HG03439 (cell line): ENCODE results near the gene AJAP1.

ENCODE experiments used
- ATAC-seq: cut with Tn5 transposase; IDR thresholded peaks from one replicate; pipeline ENCODE4 v1.9.1; 2021; ENCODE audit warnings: mild to moderate bottlenecking, moderate library complexity; ENCODE audit not compliant: unreplicated experiment

AJAP1 gene

DNA sequence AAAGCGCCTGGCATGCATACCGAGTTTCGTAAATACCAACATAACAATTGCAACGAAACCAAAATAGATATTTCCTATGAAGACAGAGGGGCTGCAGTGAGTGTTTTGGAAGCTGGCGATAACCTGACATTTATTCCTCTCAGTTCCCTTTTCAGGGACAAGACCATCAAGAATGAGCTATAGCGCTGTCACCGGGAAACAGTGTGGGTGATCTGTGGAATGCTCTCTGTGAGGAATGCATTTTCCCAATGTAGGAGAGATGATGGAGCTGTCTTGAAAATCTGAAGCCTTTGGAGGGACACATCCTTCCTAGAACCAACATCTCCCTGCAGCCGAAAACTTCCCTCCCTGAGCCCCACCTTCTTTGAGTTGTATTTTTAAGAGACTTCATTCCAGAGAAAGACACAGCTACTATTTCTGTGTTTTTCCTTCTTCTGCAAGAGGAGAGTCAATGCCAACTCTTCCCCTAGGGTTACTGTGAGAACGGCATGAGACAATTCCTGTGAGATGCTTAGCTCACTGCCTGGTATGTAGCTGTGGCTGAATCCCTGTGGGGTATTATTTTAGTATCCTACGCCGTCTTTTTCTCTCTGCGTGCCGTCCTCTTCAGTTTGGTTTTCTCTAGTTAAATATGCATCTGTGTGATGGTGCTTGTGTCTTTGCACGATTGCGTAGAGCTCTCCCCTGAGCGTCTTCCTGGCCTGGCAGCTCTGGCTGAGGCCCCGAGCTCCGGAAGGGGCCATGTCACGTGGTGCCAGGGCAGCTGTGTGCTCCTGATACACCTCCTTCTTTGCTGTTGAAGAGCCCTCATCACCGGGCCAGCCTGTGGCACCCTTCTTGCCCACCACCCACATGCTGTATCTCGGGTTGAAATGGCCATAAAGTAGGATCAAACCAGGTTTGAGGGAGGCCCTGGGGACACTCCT, 45.2 kb downstream of the AJAP1 start:
- ATAC-seq = no peak

DNA sequence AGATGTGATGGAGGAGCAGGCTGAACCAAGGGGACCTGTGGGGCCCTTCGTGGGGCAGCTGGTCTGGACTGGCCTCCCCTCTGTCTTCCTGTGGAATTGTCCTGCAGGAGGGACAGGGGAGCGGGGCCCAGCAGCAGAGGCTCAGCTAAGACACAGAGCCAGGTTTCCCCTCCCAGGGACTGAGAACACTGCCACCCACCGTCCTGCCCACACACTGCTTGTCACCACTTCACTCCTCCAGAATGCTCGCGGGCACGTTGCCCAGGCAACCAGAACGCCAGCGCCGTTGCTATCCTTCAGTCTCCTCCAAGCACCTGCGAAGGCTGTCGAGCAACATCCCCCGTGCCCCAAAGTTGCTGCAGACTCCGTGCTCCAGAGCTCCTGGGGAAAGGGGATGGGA, 46.4 kb downstream of the AJAP1 start:
- ATAC-seq = no peak

DNA sequence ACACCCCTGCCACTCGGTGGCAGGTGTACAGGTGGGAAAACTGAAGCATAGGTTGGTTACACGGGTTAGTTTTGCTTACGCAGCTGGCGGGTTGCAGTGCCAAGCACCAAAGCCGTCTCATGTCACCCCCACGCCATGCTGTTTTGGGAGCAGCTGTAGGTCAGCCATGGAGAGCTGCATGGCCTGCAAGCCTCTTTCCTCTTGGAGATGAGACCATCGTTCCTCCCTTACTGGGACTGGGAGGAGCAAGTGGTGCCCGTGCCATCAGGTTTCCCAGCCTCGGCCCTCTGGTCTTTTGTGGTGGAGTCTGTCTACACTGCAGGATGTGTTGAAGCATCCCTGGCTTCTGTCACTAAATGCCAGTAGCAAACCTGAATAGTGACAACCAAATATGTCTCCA, 46.9 kb downstream of the AJAP1 start:
- ATAC-seq = no peak

DNA sequence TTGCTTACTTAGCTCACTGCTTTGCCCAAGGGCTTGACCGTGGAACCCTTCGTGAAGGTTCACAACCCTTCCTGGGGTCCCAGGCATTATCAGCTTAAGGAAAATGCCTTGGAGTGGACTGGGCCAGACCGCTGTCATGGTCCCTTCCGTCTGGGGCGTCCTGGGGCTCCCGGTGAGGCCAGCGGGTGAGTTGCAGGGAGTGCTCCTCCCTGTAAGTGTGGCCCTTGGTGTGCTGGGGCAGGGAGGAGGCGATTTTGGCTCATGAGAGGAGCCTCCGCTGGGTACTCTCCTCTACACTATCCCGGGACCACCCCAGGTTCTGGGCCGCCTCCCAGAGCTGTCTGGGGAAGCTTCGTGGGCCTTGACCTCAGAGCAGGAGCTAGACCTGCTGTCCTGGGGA, 48.1 kb downstream of the AJAP1 start:
- ATAC-seq = no peak

DNA sequence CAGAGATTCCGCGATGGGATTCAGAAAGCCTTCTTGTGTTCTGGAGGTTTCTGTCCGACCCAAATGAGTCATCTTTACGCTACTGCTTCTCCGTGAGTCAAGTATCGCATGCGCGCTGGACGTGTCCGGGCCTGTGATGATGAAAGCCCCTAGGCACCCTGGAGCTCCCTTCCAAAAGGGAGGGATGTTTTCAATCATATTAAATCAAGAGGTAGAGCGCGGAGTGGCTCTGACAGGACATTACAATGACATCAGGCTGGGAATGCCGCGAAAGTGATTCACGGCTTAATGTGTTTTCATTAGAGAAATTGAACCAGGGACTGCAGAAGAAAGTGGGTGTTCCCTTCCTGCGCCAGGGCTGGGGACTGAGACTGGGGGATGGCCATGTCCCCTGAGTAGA, 48.5 kb downstream of the AJAP1 start:
- no peak for ATAC-seq

DNA sequence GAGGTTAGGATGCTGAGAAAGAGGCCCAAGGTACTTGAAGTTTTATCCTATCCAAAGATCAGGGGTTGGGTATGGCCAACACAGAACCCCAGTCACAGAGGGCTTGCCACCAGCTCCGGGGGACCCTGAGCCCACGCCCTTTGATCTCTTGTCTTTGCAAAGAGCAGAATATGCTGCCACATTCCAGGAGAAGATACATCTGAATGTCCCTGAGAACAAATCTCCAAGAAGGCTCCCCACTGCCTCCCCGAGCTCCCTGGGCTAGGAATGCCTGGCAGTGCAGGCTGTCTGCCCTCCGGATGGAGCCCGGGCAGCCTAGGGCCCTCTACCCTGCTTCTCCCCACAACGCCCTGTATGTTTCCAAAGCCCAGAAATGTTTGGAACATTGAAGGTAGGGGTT, 49.2 kb downstream of the AJAP1 start:
- no peak for ATAC-seq

DNA sequence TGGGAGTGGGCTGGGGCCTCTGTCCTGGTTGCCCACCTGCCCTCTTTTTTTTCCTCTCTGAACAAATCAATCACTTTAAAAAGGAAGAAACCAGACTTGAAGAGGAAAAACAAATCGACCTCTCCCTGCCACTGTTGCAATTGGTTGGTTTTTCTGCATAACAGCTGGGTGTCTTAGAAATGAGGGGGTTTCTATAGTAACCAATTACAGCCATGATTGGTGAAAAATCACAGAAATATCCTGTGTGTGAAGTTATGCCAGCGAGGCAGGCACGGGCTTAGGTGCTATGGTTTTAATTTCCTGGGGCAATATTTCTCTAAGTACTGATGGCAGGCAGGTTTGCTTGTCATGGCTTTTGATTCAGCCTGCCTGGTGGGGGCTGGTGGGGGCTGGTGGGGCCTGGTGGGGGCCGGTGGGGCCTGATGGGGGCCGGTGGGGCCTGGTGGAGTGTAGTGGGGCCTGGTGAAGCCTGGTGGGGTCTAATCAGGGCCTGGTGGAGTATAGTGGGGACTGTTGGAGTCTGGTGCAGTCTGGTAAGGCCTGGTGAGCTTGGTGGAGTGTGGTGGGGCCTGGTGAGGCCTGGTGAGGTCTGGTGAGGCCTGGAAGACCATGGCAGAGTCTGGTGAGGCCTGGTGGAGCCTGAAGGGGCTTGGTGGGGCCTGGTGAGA, 54.6 kb downstream of the AJAP1 start:
- ATAC-seq = no peak

DNA sequence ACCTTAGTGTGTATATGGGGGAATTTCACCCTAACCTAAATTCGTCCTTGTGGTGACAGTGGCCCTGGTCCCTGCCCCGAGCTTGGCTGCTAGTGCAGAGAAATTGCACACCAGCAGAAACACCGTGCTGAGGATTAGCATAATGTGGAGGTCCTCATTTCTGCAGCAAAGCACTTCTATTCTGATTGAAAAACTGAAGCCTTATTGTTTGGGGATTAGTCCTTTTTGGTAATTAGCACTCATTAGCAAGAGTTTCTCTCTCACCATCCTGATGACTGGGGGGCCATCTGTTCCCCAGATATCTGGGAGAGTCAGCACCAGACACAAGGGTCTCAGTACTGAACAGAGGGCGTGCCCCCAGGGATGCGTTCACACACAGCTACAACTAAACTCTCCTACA, 55.2 kb downstream of the AJAP1 start:
- ATAC-seq = no peak

DNA sequence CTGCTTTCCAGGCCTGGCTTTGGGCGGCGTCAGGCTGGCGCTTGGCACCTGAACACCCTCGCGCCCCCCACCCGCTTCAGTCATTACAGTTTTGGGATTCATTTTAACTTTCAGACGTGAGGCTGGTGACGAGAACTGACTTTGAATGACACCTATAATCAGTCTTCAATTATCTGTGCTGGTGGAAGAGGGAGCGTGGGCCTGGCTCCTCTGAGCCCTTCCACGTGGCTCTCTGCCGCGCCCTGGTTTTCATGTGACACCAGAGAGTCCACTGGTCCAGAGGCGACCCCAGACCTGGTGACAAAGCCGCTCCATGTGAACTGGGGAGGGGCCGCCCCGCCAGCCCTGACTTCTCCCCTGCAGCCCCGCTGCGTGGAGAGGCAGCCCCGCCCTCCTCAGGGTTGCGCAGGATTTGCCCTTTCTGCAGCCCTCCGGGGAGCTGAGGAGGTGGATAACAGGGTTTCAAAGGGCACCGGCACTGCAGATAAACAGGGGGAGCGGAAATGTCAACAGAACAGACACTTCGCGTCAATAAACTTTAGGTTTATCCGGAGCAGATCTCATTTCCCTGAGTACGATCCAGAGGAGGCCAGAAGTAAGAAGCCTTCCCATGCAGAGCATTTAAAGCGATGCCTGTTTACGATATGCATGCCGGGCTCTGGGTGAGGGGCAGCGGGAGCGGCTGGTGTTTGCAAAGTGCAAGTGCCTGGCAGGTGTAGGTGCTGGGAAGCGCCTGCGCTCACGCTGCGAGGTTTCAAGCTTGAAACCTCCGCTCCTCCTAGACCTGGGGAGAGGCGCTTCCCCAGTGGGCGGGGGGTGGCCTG, 56.4 kb downstream of the AJAP1 start:
- ATAC-seq = no peak

DNA sequence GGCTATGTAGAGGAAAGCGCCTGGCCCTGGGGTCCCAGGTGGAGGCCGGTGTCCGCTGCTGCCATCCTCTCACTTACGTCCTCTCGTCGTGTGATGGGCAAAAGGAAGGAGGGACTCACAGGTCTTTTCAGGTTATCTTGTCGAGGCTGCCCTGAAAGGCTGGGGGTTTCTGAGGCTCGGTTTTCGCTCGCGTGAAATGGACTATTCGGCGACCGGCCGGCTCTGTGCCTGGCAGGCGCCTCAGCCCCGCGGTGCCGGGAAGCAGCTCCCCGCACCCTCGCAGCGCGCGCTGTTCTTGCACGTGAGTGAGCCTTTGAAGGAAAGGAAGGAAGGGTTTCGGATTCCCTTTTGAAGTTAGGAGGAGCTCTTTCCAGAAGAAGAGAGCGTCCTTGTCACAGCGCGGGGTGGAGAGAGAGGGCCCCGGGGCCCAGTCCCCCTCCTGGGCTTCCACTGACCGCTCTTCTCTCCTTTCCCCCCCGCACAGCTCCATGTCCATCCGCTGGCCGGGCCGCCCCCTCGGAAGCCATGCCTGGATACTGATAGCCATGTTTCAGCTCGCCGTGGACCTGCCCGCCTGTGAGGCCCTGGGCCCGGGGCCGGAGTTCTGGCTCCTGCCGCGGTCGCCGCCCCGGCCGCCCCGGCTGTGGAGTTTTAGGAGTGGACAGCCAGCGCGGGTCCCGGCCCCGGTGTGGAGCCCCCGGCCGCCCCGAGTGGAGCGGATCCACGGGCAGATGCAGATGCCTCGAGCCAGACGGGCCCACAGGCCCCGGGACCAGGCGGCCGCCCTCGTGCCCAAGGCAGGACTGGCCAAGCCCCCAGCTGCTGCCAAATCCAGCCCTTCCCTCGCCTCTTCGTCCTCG, 57.2 kb downstream of the AJAP1 start:
- no peak for ATAC-seq

DNA sequence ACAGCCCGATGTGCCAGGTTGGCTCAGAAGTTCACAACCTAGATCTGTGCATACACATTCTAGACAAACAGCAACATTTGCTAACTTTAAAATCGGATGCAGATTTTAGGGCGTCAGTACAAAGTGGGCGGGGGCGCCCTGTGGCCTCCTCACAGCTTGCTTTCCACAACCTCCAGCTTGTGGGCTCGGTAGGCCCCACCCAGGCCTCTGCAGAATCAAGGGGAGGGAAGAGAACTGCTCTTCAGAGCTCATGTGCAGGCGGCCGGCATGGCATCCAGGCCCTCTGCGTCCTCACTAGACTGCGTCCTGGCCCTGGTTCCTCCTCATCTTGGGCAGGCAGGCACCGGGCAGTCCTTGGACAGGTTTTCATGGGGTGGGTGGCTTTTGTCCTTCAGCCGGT, 59.3 kb downstream of the AJAP1 start:
- no peak for ATAC-seq

DNA sequence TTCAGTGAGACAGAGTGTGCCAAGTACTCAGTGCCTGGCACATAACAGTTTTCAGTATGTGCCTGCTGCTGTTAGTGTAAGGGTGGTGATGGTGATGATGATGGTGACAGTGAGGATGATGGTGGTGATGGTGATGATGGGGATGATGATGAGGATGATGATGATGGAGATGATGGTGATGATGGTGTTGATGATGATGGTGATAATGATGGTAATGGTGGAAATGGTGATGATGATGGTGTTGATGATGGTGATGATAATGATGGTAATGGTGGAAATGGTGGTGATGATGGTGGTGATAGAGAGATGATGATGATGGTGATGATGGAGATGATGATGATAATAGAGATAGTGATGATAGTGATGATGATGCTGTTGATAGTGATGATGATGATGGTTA, 62.0 kb downstream of the AJAP1 start:
- ATAC-seq = no peak

DNA sequence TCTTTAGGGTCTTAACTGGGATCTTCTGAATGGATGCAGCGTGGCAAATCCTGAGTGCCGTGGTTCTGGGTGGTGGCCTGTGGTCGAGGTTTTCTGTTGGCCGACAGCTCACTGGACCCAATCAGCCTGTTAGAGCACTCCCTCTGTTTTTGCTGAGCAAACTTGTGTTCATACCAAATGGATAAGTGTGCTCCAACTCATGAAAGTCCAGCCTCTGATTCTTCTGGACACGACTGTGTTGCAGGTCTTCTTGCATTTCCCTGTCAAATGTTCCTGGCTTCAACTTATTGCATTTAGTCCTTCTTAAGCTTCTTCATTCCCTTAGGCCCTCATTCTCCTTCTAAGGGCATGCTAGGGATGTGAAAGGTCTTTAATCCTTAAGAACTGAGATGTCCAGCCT, 63.7 kb downstream of the AJAP1 start:
- ATAC-seq = no peak

DNA sequence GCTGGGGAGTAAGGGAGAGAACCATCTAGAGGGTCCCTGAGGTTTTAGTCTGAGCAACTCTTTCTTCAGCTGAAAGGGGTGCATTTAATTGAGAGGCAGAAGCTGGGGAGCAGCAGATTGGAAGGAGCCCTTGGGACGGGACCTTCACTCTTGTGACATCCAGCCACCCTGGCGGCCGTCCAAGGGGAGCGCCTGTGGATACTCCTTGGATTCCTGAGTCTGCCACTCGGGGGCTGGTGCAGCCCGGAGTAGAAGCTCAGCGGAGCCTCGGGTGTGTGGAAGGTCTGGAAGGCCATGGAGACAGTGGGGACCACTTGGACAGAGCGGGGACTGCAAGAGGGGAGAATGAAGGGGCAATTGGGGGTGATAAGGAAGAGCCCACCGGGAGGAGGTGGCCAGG, 68.7 kb downstream of the AJAP1 start:
- ATAC-seq = no peak

DNA sequence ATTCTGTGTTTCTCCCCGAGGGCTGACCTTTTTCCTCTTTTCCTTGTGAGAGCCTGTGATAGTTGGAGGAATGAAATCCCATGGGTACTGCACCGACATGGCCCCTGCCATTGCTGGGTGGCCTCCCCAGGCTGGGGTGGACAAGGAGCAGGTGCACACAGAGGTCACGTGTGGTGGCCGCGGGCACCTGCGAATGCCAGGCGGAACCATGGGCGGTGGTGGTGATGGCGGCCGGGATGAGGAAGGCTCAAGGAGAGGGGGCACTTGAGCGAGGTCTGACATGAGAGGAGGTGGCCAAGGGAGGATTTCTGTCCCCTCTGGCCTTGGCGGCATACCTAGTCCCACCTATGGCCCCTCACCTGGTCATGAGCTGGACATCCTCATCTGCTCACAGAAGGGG, 69.6 kb downstream of the AJAP1 start:
- no peak for ATAC-seq

DNA sequence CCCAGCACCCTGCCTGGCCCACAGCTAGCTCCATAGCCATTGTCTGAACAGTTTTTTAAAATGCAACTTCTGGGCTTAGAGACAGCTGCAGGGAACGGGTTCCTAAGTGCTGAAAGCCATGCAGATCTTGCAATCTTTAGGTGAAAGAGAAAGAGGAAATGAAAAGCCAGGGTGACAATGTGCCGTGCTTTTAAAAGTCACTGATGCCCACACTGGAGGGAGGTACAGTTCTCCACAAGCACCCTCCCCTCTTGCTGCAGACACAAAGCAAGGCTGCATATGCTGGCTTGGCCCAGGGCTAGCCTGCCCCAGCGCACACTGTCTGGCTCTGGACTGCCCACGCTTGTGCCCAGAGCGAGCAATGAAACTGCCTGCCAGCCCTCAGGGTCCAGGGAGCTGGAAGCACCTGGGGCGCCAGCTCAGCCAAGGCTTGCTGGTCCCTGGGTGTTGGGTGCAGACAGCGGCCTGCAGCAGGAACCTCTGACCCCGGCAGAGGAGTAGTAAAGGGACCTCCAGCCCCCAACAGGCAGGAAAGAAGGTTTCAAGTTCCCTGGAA, 70.4 kb downstream of the AJAP1 start:
- ATAC-seq = no peak

DNA sequence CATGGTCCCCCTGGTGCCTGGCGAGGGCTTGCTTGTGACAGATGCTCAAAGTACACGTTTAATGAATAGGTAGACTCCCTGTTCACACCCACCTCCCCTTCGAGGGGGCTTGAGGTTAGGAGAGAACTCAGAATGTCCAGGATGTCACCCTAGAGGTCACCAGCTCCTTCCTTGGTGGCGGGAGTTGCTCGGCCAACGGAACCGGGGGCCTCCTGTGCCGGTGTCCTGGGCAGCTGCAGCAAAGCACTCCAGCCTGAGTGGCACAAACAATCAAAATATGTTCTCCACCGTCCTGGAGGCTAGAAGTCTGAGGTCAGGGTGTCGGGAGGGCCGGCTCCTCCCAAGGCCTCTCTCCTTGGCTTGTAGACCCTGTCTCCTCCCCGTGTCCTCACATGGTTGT, 71.0 kb downstream of the AJAP1 start:
- ATAC-seq = no peak

DNA sequence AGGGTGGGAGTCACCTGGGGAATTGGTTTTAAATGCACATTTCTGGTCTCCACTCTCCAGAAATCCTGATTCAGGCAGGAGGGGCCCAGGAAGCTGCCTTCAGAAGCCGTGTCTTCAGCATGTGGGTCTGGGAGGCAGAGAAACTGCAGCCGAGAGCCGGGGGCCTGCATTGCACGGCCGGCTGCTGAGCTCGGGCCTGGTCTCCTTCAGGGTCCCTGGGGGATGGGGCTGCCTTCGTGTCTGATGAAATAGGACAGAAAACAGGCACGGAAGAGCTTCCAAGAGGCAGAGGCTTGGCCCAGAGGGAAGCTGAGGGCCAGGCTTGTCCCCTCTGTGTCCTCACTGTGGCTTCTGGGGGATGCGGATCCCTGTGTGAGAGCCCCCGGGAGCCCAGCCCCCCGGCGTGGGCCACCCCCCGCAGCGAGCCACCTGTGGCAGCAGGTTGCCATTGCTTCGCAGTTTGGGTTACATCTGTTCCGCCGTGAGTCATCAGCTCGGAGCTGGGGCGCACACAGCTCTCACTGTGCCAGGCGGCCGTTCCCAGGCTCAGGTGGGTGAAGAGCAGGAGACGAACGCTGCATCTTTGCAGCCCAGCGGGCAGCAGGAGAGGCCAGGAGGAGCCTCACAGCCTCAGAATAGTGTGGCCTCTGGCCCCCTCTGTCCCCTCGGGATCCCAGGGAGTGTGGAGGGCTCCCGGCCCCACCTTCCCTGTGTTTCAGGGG, 72.4 kb downstream of the AJAP1 start:
- ATAC-seq = no peak

DNA sequence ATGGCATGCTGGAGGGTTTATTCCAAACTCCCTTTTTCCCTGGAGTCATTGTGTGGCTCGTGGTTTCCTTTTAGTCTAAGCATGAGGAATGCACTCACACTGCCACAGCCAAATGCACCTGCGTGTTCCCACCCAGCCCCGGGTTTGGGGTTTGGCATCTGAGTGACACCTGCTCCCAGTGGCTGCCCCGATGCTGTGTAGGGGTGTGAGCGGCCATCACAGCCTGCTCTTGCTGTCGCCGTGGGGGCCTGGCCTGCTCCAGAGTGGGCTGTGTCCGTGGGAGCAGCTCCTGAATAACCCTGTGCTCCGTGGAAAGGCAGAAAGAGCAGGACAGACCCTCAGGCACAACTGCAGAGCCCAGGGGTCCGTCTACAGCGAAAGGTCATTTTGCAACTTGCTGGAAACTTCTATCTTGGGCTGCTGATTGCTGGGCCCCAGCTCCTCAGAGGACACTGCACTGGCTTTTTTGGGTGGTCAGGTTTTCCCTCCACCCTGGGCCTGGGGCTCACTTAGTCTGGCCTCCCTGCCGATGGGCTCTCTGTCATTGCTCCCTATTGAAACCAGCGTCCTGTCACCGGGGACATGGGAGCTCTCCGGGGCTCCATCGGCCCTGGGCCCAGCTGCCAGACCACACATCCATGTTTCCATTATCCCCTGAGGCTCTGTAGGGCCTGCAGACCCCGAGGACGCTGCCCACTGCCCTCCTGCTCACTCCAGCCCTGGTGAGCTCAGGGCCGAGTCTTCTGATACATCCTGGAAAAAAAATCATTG, 74.1 kb downstream of the AJAP1 start:
- no peak for ATAC-seq
